LNCaP clone FGC (cell line): ENCODE measurements around the gene PNLDC1.

ENCODE experiments used
- DNase-seq: peaks from one replicate; pipeline ENCODE4 v3.0.0-alpha.2; 2011; ENCODE audit warnings: low read depth
- H3K4me3 ChIP-seq: 2 replicates; pipeline ENCODE4 v1.5.1; 2011; ENCODE audit warnings: mild to moderate bottlenecking, low read depth, low read length, control low read depth
- TF ChIP-seq, protein P1 (sequence below): IDR thresholded peaks from 2 replicates; pipeline ENCODE4 v1.5.1; 2012; ENCODE audit warnings: mild to moderate bottlenecking; ENCODE audit not compliant: control insufficient read depth, insufficient read depth; ENCODE audit errors: extremely low read depth

Gene PNLDC1

GRCh38 chr6:159762681-159763293, 37.3 kb upstream of the PNLDC1 start:
- H3K4me3 ChIP-seq: peak overlapping the region; percentile 73
- TF ChIP-seq, protein P1, sequence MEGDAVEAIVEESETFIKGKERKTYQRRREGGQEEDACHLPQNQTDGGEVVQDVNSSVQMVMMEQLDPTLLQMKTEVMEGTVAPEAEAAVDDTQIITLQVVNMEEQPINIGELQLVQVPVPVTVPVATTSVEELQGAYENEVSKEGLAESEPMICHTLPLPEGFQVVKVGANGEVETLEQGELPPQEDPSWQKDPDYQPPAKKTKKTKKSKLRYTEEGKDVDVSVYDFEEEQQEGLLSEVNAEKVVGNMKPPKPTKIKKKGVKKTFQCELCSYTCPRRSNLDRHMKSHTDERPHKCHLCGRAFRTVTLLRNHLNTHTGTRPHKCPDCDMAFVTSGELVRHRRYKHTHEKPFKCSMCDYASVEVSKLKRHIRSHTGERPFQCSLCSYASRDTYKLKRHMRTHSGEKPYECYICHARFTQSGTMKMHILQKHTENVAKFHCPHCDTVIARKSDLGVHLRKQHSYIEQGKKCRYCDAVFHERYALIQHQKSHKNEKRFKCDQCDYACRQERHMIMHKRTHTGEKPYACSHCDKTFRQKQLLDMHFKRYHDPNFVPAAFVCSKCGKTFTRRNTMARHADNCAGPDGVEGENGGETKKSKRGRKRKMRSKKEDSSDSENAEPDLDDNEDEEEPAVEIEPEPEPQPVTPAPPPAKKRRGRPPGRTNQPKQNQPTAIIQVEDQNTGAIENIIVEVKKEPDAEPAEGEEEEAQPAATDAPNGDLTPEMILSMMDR: no peak
- DNase-seq: no peak

DNA sequence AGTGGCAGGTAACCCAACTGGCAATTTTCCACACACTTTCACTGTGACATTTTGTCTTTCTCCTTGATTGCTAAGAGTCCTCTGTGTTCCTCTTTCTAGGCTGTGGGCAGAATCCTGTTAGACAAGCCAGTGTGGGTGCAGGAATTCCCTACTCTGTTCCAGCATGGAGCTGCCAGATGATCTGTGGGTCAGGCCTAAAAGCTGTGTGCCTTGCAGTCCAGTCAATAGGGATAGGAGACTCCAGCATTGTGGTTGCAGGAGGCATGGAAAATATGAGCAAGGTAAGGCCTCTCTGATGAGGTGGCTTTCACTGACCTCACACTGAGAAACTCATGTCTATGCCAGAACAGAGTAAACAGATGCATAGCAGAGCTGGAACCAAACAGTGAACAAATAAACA, 33.2 kb upstream of the PNLDC1 start:
- H3K4me3 ChIP-seq: no peak overlapping the region
- TF ChIP-seq, protein P1: no peak
- DNase-seq: no peak

GRCh38 chr6:159769470-159769869, 30.6 kb upstream of the PNLDC1 start:
- TF ChIP-seq, protein P1: no peak
- DNase-seq: no peak
- H3K4me3 ChIP-seq: no peak overlapping the region

DNA sequence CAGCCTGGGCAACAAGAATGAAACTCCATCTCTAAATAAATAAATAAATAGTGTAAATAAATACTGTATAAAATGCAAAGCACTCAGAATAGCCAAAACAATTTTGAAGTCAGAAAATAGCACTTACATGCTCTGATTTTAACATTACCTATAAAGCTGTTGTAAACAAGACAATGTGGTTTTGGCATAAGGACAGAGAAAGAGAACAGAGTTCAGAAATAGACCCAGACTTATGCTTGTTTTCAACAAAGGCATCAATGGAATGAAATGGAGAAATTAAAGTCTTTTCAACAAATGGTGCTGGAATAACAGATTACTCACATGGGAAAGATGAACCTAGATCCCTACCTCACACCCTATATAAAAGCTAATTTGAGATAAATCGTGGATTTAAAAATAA, 27.9 kb upstream of the PNLDC1 start:
- H3K4me3 ChIP-seq: no peak overlapping the region
- TF ChIP-seq, protein P1: no peak
- no peak for DNase-seq

DNA sequence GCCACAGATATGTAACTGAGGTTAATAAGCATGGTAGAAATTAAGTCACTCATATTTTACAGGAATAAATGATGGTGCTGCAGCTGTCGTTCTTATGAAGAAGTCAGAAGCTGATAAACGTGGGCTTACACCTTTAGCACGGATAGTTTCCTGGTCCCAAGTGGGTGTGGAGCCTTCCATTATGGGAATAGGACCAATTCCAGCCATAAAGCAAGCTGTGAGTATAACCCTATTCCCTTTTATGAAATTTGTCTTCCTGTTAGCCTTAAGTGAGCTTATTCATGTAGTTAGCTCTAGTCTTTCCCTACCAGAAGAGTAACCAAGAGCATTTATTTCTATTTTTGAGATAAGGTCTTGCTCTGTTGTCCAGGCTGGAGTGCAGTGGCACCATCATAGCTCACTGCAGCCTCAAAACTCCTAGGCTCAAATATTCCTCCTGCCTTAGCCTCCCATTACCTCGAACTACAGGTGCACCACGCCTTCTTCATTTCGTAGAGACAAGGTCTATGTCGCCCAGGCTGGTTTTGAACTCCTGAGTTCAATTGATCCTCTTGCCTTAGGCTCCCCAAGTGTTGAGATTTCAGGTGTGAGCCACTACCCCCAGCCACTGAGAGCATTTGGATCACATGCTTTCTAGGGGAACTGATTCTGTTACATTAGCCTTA, 22.7 kb upstream of the PNLDC1 start:
- TF ChIP-seq, protein P1: no peak
- no peak overlapping the region for H3K4me3 ChIP-seq
- DNase-seq: no peak

DNA sequence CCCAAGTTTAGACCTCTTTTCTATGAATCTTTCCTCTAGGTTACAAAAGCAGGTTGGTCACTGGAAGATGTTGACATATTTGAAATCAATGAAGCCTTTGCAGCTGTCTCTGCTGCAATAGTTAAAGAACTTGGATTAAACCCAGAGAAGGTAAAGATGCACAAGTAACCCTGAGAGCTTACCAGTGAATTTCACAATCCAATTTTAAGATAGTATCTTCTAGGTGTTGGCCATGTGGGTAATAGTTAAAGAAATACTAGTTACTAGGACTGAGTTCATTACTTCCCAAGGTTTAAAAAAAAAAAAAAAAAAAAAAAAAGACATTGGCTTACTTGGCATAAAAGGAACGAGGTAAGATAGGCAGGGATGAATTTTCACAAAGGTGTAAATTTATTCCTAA, 21.9 kb upstream of the PNLDC1 start:
- no peak for DNase-seq
- H3K4me3 ChIP-seq: no peak overlapping the region
- TF ChIP-seq, protein P1: no peak

DNA sequence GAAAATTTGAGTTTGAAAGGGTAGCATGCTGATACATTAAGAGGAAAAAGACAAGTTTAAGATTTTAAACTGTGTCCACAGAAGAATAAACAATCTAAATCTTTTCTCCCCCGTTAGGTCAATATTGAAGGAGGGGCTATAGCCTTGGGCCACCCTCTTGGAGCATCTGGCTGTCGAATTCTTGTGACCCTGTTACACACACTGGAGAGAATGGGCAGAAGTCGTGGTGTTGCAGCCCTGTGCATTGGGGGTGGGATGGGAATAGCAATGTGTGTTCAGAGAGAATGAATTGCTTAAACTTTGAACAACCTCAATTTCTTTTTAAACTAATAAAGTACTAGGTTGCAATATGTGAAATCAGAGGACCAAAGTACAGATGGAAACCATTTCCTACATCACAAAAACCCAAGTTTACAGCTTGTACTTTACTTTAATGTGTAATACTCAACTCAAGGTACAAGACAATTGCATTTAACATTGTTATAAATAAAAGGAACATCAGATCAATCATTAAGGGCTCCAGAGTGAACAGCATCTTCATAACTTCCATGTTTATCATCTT, 21.5 kb upstream of the PNLDC1 start:
- DNase-seq: no peak
- TF ChIP-seq, protein P1: no peak
- H3K4me3 ChIP-seq: no peak overlapping the region
